ENCODE measurements around the gene FBXO17. TPM values are rescaled to one million over a fixed set of nuclear protein-coding genes. Genes with fewer than 3 reads are reported as not detected.

Gene FBXO17
- polyA plus RNA-seq, 2 donors, result 5.4 to 6.1 TPM

- Histone ChIP-seq H3K9me3 (ENCODE audit: control insufficient read depth in 2 of 2, insufficient read depth in 1 of 2, low read depth in 1 of 2, low read length in 1 of 2) (no peaks in the 10 kb centered on the region), H3K36me3 (ENCODE audit: control insufficient read depth in 2 of 2, insufficient read depth in 2 of 2, low read length in 1 of 2) (peaks cover 3 to 6% of the 10 kb centered on the region in 2 donors), H3K4me3 (ENCODE audit: low read depth in 1 of 2, low read length in 2 of 2) (peak overlapping the region; percentile 86 to 95), H3K27ac (ENCODE audit: low read depth in 2 of 2, low read length in 1 of 2) (peak overlapping the region; percentile 93 to 94), H3K4me1 (ENCODE audit: control insufficient read depth in 2 of 2, insufficient read depth in 2 of 2, low read length in 1 of 2) (peaks cover 6 to 10% of the 10 kb centered on the region in 2 donors), H3K27me3 (ENCODE audit: control insufficient read depth in 1 of 2, insufficient read depth in 2 of 2, low read length in 2 of 2) (no peaks in the 10 kb centered on the region)
- 2 to 3% methylated on average over 8 of the region's 8 CpGs for WGBS, 2 donors
Measured at GRCh38 chr19:38900202-38900629, 75.3 kb downstream of the FBXO17 start.

DNA sequence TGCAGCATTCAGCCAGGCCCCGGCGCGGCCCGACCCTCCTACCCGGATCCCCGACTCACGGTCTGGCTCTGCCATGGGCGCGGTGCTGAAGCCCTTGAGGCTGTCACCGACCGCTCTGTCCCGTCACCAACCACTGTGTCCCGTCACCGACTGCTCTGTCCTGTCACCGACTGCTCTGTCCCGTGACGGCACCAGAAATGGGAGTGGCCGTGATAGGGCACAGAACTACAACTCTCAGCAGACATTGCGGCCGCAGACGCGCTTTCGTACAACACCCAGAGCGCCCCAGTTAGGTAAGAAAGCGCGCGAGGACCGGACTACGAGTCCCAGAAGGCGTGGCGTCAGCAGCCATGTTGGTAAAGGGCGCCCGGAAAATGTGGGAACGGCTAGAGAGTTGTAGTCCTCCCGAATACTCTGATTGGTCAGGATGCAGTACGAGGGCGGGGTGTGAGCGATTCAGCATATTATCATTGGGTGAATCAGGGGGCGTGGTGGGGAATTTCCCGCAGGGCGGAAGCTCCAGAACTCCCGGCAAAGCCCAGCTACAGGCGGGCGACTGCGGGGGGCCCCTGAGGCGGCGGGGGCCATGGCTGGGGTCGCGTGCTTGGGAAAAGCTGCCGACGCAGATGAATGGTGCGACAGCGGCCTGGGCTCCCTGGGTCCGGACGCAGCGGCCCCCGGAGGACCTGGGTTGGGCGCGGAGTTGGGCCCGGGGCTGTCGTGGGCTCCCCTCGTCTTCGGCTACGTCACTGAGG is 75.9 kb downstream of the FBXO17 start, which contains the start of the genes NFKBIB and SIRT2:
Gene NFKBIB (plus strand): TSS at position 523 of the 755 bp plus-strand sequence. CDS start 64 bp downstream, at position 587.
Gene SIRT2 (minus strand): TSS at position 172 of the 755 bp plus-strand sequence. CDS start 97 bp downstream, at position 75.
- peaks cover 0 to 5% of the 10 kb centered on the region in 2 donors for H3K36me3 ChIP-seq (ENCODE audit: control insufficient read depth in 2 of 2, insufficient read depth in 2 of 2, low read length in 1 of 2)
- no peaks in the 10 kb centered on the region for H3K27me3 ChIP-seq (ENCODE audit: control insufficient read depth in 1 of 2, insufficient read depth in 2 of 2, low read length in 2 of 2)
- H3K4me3 ChIP-seq (ENCODE audit: low read depth in 1 of 2, low read length in 2 of 2), result peak within 1 kb of the TSS; percentile 86 to 95
- 0 to 1% methylated on average over 60 to 64 of the region's 64 CpGs for WGBS, 2 donors
- H3K4me1 ChIP-seq (ENCODE audit: control insufficient read depth in 2 of 2, insufficient read depth in 2 of 2, low read length in 1 of 2), result peaks cover 4 to 10% of the 10 kb centered on the region in 2 donors
- H3K9me3 ChIP-seq (ENCODE audit: control insufficient read depth in 2 of 2, insufficient read depth in 1 of 2, low read depth in 1 of 2, low read length in 1 of 2), result no peaks in the 10 kb centered on the region
- peak within 1 kb of the TSS; percentile 93 to 96 for H3K27ac ChIP-seq (ENCODE audit: low read depth in 2 of 2, low read length in 1 of 2)

DNA sequence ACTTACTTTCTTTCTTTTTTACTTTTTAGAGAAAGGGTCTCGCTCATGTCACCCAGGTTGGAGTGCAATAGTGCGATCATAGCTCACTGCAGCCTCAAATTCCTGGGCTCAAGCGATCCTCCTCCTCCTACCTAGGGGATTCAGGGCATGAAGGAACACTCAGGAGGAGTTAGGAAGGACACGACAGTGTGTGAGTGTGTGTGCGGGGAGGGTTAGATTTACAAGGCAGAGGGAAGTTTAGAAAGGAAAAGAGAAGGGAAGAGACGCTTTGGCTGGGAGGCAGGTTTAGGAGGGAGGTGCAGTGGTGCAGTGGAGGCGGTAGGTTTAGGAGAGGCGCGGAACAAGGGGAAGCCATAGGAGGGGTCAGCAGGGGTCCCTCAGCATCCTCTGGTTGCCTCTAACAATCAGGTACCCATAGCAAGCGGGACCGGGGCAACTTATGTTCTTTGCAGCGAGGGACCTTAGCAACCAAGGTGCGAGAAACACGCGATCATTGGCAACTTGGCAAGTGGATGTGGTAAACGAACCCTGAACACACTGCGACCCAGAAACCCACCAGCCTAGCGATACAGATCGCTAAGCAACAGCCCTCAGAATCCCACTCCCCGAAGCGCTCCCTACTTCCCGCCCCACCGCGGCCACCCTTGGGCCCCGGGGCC is 76.6 kb downstream of the FBXO17 start:
- peak overlapping the region; percentile 57 to 96 for H3K27ac ChIP-seq (ENCODE audit: low read depth in 2 of 2, low read length in 1 of 2)
- H3K4me1 ChIP-seq (ENCODE audit: control insufficient read depth in 2 of 2, insufficient read depth in 2 of 2, low read length in 1 of 2), result peaks cover 4 to 10% of the 10 kb centered on the region in 2 donors
- no peaks in the 10 kb centered on the region for H3K9me3 ChIP-seq (ENCODE audit: control insufficient read depth in 2 of 2, insufficient read depth in 1 of 2, low read depth in 1 of 2, low read length in 1 of 2)
- peak overlapping the region; percentile 67 to 86 for H3K4me3 ChIP-seq (ENCODE audit: low read depth in 1 of 2, low read length in 2 of 2)
- H3K27me3 ChIP-seq (ENCODE audit: control insufficient read depth in 1 of 2, insufficient read depth in 2 of 2, low read length in 2 of 2), result no peaks in the 10 kb centered on the region
- 5% methylated on average over 25 of the region's 25 CpGs for WGBS, 2 donors
- H3K36me3 ChIP-seq (ENCODE audit: control insufficient read depth in 2 of 2, insufficient read depth in 2 of 2, low read length in 1 of 2), result peaks cover 0 to 5% of the 10 kb centered on the region in 2 donors

DNA sequence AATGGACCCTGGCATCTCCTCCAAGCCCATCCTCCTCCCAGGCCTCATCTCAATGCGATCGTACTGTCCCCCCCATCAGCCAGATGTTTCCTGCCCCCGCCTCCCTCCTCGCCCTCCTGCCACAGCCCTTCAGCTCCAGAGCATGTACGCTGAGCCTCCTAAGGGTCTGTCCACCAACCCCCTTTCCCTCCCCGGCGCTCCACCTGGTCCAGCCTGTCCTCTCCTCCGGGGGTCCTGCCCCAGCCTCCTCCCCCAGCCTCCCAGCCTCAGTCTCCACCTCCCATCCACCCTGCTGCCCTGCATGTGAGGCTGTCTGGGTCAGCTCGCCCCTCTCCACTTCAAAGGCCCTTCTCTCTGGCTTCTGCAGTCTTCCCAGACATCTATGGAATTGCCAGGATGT is 80.6 kb downstream of the FBXO17 start:
- Histone ChIP-seq H3K36me3 (ENCODE audit: control insufficient read depth in 2 of 2, insufficient read depth in 2 of 2, low read length in 1 of 2) (peaks cover 0 to 8% of the 10 kb centered on the region in 2 donors), H3K27ac (ENCODE audit: low read depth in 2 of 2, low read length in 1 of 2) (no peak overlapping the region), H3K4me1 (ENCODE audit: control insufficient read depth in 2 of 2, insufficient read depth in 2 of 2, low read length in 1 of 2) (peaks cover 4 to 10% of the 10 kb centered on the region in 2 donors), H3K9me3 (ENCODE audit: control insufficient read depth in 2 of 2, insufficient read depth in 1 of 2, low read depth in 1 of 2, low read length in 1 of 2) (no peaks in the 10 kb centered on the region), H3K4me3 (ENCODE audit: low read depth in 1 of 2, low read length in 2 of 2) (no peak overlapping the region), H3K27me3 (ENCODE audit: control insufficient read depth in 1 of 2, insufficient read depth in 2 of 2, low read length in 2 of 2) (no peaks in the 10 kb centered on the region)
- WGBS, 2 donors, result 77 to 82% methylated on average over 9 of the region's 9 CpGs

DNA sequence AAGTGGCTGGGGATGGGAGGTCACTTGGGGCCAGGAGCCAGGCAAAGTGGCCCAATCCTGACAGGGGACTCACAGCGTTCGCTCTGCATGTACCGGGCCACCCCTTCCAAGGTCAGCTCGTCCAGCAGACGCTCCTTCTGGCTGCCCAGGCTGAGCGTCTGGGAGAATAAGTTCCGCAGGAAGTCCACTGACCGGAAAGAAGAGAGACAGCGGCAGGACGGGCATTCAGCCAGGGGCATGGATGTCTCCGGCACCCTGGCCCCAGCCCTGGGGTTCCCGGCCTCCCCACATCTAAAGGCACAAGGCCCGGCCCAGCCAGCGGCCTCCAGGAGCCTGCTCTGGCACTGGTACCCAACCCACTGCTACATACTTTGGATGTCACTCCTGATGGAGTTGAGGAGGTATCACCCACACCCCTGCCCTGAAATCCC is 82.2 kb downstream of the FBXO17 start:
- WGBS, 2 donors, result 85 to 86% methylated on average over 14 of the region's 14 CpGs
- Histone ChIP-seq H3K27ac (ENCODE audit: low read depth in 2 of 2, low read length in 1 of 2) (no peak overlapping the region), H3K9me3 (ENCODE audit: control insufficient read depth in 2 of 2, insufficient read depth in 1 of 2, low read depth in 1 of 2, low read length in 1 of 2) (no peaks in the 10 kb centered on the region), H3K4me1 (ENCODE audit: control insufficient read depth in 2 of 2, insufficient read depth in 2 of 2, low read length in 1 of 2) (peaks cover 4 to 5% of the 10 kb centered on the region in 2 donors), H3K36me3 (ENCODE audit: control insufficient read depth in 2 of 2, insufficient read depth in 2 of 2, low read length in 1 of 2) (peaks cover 11 to 20% of the 10 kb centered on the region in 2 donors), H3K27me3 (ENCODE audit: control insufficient read depth in 1 of 2, insufficient read depth in 2 of 2, low read length in 2 of 2) (no peaks in the 10 kb centered on the region), H3K4me3 (ENCODE audit: low read depth in 1 of 2, low read length in 2 of 2) (no peak overlapping the region)

DNA sequence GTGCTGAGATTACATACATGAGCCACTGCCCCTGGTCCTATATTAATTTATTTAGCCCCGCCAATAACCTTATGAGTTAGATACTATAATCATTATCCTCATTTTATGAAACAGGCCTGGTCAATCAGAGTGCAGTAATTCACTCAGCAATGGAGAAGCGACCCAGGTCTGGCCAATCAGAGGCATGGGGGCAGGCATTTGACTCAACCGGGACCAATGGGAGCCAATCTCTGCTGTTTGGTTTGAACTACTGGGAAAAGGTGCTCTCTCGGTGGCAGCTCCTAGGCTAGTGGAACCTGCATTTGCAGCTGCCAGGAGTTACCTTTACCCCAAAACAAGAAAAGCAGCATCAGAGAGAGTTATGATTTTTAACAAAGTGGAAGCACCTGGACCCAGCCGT is 82.7 kb downstream of the FBXO17 start:
- Histone ChIP-seq H3K4me3 (ENCODE audit: low read depth in 1 of 2, low read length in 2 of 2) (no peak overlapping the region), H3K4me1 (ENCODE audit: control insufficient read depth in 2 of 2, insufficient read depth in 2 of 2, low read length in 1 of 2) (peaks cover 0 to under 1% of the 10 kb centered on the region in 2 donors), H3K9me3 (ENCODE audit: control insufficient read depth in 2 of 2, insufficient read depth in 1 of 2, low read depth in 1 of 2, low read length in 1 of 2) (no peaks in the 10 kb centered on the region), H3K27ac (ENCODE audit: low read depth in 2 of 2, low read length in 1 of 2) (no peak overlapping the region), H3K27me3 (ENCODE audit: control insufficient read depth in 1 of 2, insufficient read depth in 2 of 2, low read length in 2 of 2) (no peaks in the 10 kb centered on the region), H3K36me3 (ENCODE audit: control insufficient read depth in 2 of 2, insufficient read depth in 2 of 2, low read length in 1 of 2) (peaks cover 11 to 21% of the 10 kb centered on the region in 2 donors)
- 87 to 88% methylated on average over 5 of the region's 5 CpGs for WGBS, 2 donors

- no peak overlapping the region for H3K27ac ChIP-seq (ENCODE audit: low read depth in 2 of 2, low read length in 1 of 2)
- no peaks in the 10 kb centered on the region for H3K27me3 ChIP-seq (ENCODE audit: control insufficient read depth in 1 of 2, insufficient read depth in 2 of 2, low read length in 2 of 2)
- WGBS, 2 donors, result 81 to 87% methylated on average over 6 of the region's 6 CpGs
- H3K4me1 ChIP-seq (ENCODE audit: control insufficient read depth in 2 of 2, insufficient read depth in 2 of 2, low read length in 1 of 2), result no peaks in the 10 kb centered on the region
- H3K4me3 ChIP-seq (ENCODE audit: low read depth in 1 of 2, low read length in 2 of 2), result no peak overlapping the region
- no peaks in the 10 kb centered on the region for H3K9me3 ChIP-seq (ENCODE audit: control insufficient read depth in 2 of 2, insufficient read depth in 1 of 2, low read depth in 1 of 2, low read length in 1 of 2)
- H3K36me3 ChIP-seq (ENCODE audit: control insufficient read depth in 2 of 2, insufficient read depth in 2 of 2, low read length in 1 of 2), result peaks cover 11 to 21% of the 10 kb centered on the region in 2 donors
Measured at GRCh38 chr19:38891771-38892170, 83.8 kb downstream of the FBXO17 start.

Other genes starting within 250 kb of the FBXO17 start
- gene CAPN12, start 231.3 kb downstream of the FBXO17 start, polyA plus RNA-seq, result 10 to 100 TPM in 1 of 2 donors, 1 to 10 TPM in 1; 4.1 to 12.3 TPM
- gene LGALS7, start 202.2 kb downstream of the FBXO17 start, polyA plus RNA-seq, result 1,000 to 10,000 TPM in 1 of 2 donors, 100 to 1,000 TPM in 1; 405 to 2,874 TPM
- 1,000 to 10,000 TPM; 3,260 to 6,105 TPM for gene LGALS7B, start 186.5 kb downstream of the FBXO17 start, polyA plus RNA-seq
- 1 to 10 TPM in 1 of 2 donors, under 1 TPM in 1; 0.66 to 2.3 TPM for gene LGALS4, start 162.8 kb downstream of the FBXO17 start, polyA plus RNA-seq
- 100 to 1,000 TPM; 108 to 215 TPM for gene ECH1, start 143.9 kb downstream of the FBXO17 start, polyA plus RNA-seq
- gene HNRNPL, start 125.8 kb downstream of the FBXO17 start, polyA plus RNA-seq, result 100 to 1,000 TPM; 134 to 150 TPM
- gene RINL, start 97.5 kb downstream of the FBXO17 start, polyA plus RNA-seq, result 10 to 100 TPM in 1 of 2 donors, 1 to 10 TPM in 1; 8.4 to 20.5 TPM
- 10 to 100 TPM; 29.5 to 36.1 TPM for gene SIRT2, start 76.1 kb downstream of the FBXO17 start, polyA plus RNA-seq
- 10 to 100 TPM; 34.3 to 44.0 TPM for gene NFKBIB, start 75.8 kb downstream of the FBXO17 start, polyA plus RNA-seq
- gene CCER2, start 63.6 kb downstream of the FBXO17 start, polyA plus RNA-seq, result 1 to 10 TPM; 1.7 to 5.3 TPM
- gene SARS2, start 45.0 kb downstream of the FBXO17 start, polyA plus RNA-seq, result 10 to 100 TPM; 27.4 to 43.9 TPM
- gene MRPS12, start 44.8 kb downstream of the FBXO17 start, polyA plus RNA-seq, result 10 to 100 TPM; 15.0 to 54.4 TPM
- 10 to 100 TPM; 10.4 to 20.1 TPM for gene FBXO27, start 56.8 kb upstream of the FBXO17 start, polyA plus RNA-seq
- 1 to 10 TPM in 1 of 2 donors, under 1 TPM in 1; 0.32 to 1.6 TPM for gene ACP7, start 108.6 kb upstream of the FBXO17 start, polyA plus RNA-seq
- 10 to 100 TPM; 39.8 to 43.1 TPM for gene PAK4, start 150.0 kb upstream of the FBXO17 start, polyA plus RNA-seq
- gene NCCRP1, start 221.2 kb upstream of the FBXO17 start, polyA plus RNA-seq, result 100 to 1,000 TPM; 296 to 510 TPM
- under 1 TPM in 1 of 2 donors, not detected in 1; 0.22 TPM for gene SYCN, start 228.5 kb upstream of the FBXO17 start, polyA plus RNA-seq

All from esophagus (tissue), 2 donors.